ENCODE measurements around the gene RPL19. TPM values are rescaled to one million over a fixed set of nuclear protein-coding genes. Genes with fewer than 3 reads are reported as not detected.
"Not testable (repeated sequence)": the region's sequence is repeated elsewhere in the genome, so short reads cannot be mapped to it uniquely, and the experiment has no call there.

The RPL19 gene
- total RNA-seq, 1 donor from 2014 or later, result 1,851 TPM

GRCh38 chr17:39240631-39241030, 40.5 kb downstream of the RPL19 start:
- peaks cover 15% of the 10 kb centered on the region for H3K4me1 Mint-ChIP-seq (ENCODE audit: unreplicated experiment)
- H3K4me3 Mint-ChIP-seq (ENCODE audit: unreplicated experiment), result no peak overlapping the region
- peaks cover 5% of the 10 kb centered on the region for H3K27me3 Mint-ChIP-seq (ENCODE audit: unreplicated experiment)
- H3K9me3 Mint-ChIP-seq (ENCODE audit: unreplicated experiment), result no peaks in the 10 kb centered on the region
- no peaks in the 10 kb centered on the region for H3K36me3 Mint-ChIP-seq (ENCODE audit: low read depth, unreplicated experiment)
- H3K27ac Mint-ChIP-seq (ENCODE audit: unreplicated experiment), result no peak overlapping the region
- DNase-seq (ENCODE audit: low spot score), result no peak
- TF ChIP-seq CTCF (IDR thresholded peaks at IDR 0.05; ENCODE audit: unreplicated experiment), result no peak

GRCh38 chr17:39243155-39243554, 43.1 kb downstream of the RPL19 start:
- H3K27me3 Mint-ChIP-seq (ENCODE audit: unreplicated experiment), result peaks cover 4% of the 10 kb centered on the region
- no peaks in the 10 kb centered on the region for H3K9me3 Mint-ChIP-seq (ENCODE audit: unreplicated experiment)
- H3K27ac Mint-ChIP-seq (ENCODE audit: unreplicated experiment), result no peak overlapping the region
- no peak overlapping the region for H3K4me3 Mint-ChIP-seq (ENCODE audit: unreplicated experiment)
- no peaks in the 10 kb centered on the region for H3K36me3 Mint-ChIP-seq (ENCODE audit: low read depth, unreplicated experiment)
- no peak for DNase-seq (ENCODE audit: low spot score)
- TF ChIP-seq CTCF (IDR thresholded peaks at IDR 0.05; ENCODE audit: unreplicated experiment), result no peak
- peaks cover 15% of the 10 kb centered on the region for H3K4me1 Mint-ChIP-seq (ENCODE audit: unreplicated experiment)

- Mint-ChIP-seq H3K27me3 (ENCODE audit: unreplicated experiment) (peaks cover 2% of the 10 kb centered on the region), H3K4me1 (ENCODE audit: unreplicated experiment) (peaks cover 15% of the 10 kb centered on the region), H3K4me3 (ENCODE audit: unreplicated experiment) (no peak overlapping the region), H3K9me3 (ENCODE audit: unreplicated experiment) (no peaks in the 10 kb centered on the region), H3K36me3 (ENCODE audit: low read depth, unreplicated experiment) (no peaks in the 10 kb centered on the region), H3K27ac (ENCODE audit: unreplicated experiment) (no peak overlapping the region)
- TF ChIP-seq CTCF (IDR thresholded peaks at IDR 0.05; ENCODE audit: unreplicated experiment), result no peak
- no peak for DNase-seq (ENCODE audit: low spot score)
Measured at GRCh38 chr17:39244016-39244599, 44.0 kb downstream of the RPL19 start.

- Mint-ChIP-seq H3K4me3 (ENCODE audit: unreplicated experiment) (no peak overlapping the region), H3K9me3 (ENCODE audit: unreplicated experiment) (no peaks in the 10 kb centered on the region), H3K27me3 (ENCODE audit: unreplicated experiment) (peaks cover 2% of the 10 kb centered on the region), H3K4me1 (ENCODE audit: unreplicated experiment) (peaks cover 15% of the 10 kb centered on the region), H3K27ac (ENCODE audit: unreplicated experiment) (no peak overlapping the region), H3K36me3 (ENCODE audit: low read depth, unreplicated experiment) (no peaks in the 10 kb centered on the region)
- DNase-seq (ENCODE audit: low spot score), result peak; percentile 89
- peak; percentile 95 for TF ChIP-seq CTCF (IDR thresholded peaks at IDR 0.05; ENCODE audit: unreplicated experiment)
Measured at GRCh38 chr17:39244600-39245570, 44.8 kb downstream of the RPL19 start.

GRCh38 chr17:39246274-39246673, 46.2 kb downstream of the RPL19 start:
- peaks cover 15% of the 10 kb centered on the region for H3K4me1 Mint-ChIP-seq (ENCODE audit: unreplicated experiment)
- no peak overlapping the region for H3K4me3 Mint-ChIP-seq (ENCODE audit: unreplicated experiment)
- H3K27ac Mint-ChIP-seq (ENCODE audit: unreplicated experiment), result no peak overlapping the region
- no peaks in the 10 kb centered on the region for H3K9me3 Mint-ChIP-seq (ENCODE audit: unreplicated experiment)
- DNase-seq (ENCODE audit: low spot score), result no peak
- TF ChIP-seq CTCF (IDR thresholded peaks at IDR 0.05; ENCODE audit: unreplicated experiment), result no peak
- peaks cover 3% of the 10 kb centered on the region for H3K27me3 Mint-ChIP-seq (ENCODE audit: unreplicated experiment)
- H3K36me3 Mint-ChIP-seq (ENCODE audit: low read depth, unreplicated experiment), result no peaks in the 10 kb centered on the region

- DNase-seq (ENCODE audit: low spot score); H3K27ac Mint-ChIP-seq (ENCODE audit: unreplicated experiment); H3K9me3 Mint-ChIP-seq (ENCODE audit: unreplicated experiment); H3K4me1 Mint-ChIP-seq (ENCODE audit: unreplicated experiment); H3K4me3 Mint-ChIP-seq (ENCODE audit: unreplicated experiment); H3K27me3 Mint-ChIP-seq (ENCODE audit: unreplicated experiment): not testable (repeated sequence)
- peaks cover 11% of the 10 kb centered on the region for H3K36me3 Mint-ChIP-seq (ENCODE audit: low read depth, unreplicated experiment)
Measured at GRCh38 chr17:39250076-39250475, 50.0 kb downstream of the RPL19 start.

Measured in endothelial cell (in vitro differentiated cells).